Non-pigmented ciliary epithelial cell (primary cell): ENCODE data around the gene ELOVL5.

Experiments
- DNase-seq: peaks from one replicate; pipeline ENCODE4 v3.0.0-alpha.2; 2010; ENCODE audit warnings: low read depth

ELOVL5 gene

GRCh38 chr6:53273370-53273769 lies 75.4 kb downstream of the ELOVL5 start:
- DNase-seq = no peak

- DNase-seq = no peak
Observed at GRCh38 chr6:53269827-53270226, 78.9 kb downstream of the ELOVL5 start.

DNA sequence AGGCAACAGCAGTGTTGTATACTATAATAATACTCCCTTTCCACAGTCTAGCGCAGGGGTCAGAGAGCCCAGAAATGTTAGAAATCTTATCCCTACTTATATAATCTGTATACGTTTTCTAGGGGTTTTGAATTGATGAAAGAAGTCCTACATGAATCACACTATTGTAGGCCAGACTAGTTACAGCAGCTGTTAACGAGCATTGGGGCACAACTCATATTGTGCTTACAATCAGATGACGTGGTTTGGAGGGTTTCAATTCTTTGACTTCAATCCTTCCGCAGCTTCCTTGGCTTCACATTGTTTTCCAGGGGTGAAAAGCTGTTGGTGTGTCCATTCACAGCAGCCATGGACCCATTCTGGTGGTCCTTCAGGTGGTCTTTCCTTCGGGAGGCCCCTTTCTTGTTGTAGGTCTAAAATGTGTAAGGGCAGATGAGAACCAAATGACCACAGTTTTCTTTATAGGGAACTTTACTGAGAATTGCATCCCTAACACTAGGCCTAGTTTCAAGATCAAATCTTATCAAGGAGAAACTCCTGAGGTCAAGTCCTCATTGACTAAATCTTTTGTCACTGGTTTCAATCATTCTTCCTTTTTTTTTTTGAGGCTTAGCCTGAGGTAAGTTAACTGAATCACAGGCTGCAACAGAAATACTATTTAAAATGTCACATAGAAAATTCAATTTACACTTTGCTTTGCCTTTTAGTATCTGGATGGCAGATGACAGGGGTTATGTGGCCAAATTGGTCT lies 79.7 kb downstream of the ELOVL5 start:
- DNase-seq = no peak

GRCh38 chr6:53266553-53267090 lies 82.1 kb downstream of the ELOVL5 start:
- no peak for DNase-seq

DNA sequence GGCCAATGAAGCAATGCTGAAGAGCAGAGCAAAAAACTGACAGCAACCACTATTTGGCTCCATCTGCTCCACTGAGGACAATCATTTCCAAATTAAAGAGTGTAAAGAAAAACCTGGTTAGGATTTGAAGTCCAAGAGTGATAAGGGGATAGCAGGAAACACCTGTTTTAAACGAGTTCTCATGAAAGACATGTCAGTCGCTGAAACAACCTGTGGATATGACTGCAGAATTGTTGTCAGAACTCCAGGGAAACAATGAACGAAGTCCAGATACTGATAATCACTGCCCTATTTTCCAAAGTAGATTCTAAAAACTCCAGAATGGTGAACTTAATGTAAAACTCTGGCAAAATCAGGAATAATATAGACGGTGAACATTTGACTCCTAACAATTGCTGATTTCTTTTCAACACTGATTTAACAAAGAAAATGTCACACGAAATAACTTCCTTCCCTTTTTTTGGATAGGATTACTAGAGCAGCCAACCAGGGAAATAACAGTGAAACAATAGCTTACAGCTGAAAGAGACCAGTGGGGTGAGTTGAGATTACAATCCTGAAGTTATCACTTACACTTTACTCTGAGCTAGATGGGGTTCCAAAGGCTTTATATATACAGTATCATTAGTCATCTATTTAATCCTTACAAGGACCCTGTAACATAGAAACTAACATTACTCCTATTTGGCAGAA lies 83.7 kb downstream of the ELOVL5 start:
- no peak for DNase-seq

- no peak for DNase-seq
Observed at GRCh38 chr6:53264337-53264736, 84.4 kb downstream of the ELOVL5 start.

GRCh38 chr6:53263917-53264316 lies 84.8 kb downstream of the ELOVL5 start:
- peak; percentile 8 for DNase-seq

DNA sequence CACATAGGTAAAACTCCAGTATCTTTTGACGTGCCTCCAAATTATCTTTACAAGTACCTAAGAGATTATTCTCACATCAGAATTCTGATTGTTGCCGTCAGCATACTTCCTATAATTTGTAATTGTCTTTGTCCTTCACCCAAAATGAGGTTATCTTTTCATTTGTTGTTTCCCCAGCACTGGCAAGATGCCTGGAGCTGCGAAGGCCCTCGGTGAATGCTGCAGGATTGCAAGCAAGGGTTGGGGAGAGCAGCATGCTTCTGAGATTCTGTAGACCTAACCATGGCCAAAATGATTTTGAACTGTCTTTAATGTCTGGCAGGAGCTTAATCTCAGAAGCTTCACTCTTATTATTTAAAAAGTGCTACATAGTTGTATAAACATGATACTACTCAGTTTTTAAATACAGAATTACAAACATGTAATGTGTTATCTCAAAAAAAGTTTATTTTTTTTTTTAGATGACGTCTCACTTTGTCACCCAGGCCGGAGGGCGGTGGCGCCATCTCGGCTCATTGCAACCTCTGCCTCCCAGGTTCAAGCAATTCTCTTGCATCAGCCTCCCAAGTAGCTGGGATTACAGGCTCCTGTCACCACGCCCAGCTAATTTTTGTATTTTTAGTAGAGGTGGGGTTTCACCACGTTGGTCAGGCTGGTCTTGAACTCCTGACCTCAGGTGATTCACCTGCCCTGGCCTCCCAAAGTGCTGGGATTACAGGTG lies 88.7 kb downstream of the ELOVL5 start:
- no peak for DNase-seq

GRCh38 chr6:53258774-53259155 lies 90.0 kb downstream of the ELOVL5 start:
- DNase-seq = no peak

- DNase-seq = no peak
Observed at GRCh38 chr6:53258076-53258773, 90.5 kb downstream of the ELOVL5 start.

GRCh38 chr6:53257533-53257932 lies 91.2 kb downstream of the ELOVL5 start:
- DNase-seq = no peak

- no peak for DNase-seq
Observed at GRCh38 chr6:53257001-53257400, 91.7 kb downstream of the ELOVL5 start.

- DNase-seq = no peak
Observed at GRCh38 chr6:53252177-53252692, 96.5 kb downstream of the ELOVL5 start.

DNA sequence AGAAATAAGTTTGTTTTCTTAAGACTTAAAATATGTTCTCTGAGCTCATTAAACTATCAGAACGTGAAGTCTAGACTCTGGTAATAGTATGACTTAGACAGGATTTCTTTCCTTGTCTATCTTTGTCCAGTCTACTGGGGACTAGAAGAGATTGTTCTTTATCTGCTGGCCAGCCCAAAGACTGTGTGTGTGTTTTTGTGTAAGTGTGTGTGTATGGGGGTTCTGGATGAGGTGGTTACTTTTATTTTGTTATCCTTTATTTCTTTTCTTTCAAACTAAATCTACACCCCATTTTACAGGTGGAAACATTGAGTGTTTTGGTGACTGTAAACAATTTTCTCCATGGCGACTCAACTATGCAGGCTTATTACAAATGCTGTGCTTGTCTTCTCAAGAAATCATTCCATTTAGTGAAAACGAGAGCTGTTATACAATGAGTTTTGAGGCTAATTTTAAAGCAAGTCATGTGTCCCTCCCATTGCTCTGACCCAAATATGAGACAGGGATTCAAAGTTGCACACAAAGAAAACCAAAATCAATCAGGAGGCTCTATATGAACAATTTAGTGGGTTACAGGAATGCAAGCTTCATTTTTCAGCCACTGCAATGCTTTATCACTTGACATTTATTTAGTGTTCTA lies 97.6 kb downstream of the ELOVL5 start:
- DNase-seq = no peak

- peak; percentile 24 for DNase-seq
Observed at GRCh38 chr6:53250176-53251032, 98.3 kb downstream of the ELOVL5 start.

DNA sequence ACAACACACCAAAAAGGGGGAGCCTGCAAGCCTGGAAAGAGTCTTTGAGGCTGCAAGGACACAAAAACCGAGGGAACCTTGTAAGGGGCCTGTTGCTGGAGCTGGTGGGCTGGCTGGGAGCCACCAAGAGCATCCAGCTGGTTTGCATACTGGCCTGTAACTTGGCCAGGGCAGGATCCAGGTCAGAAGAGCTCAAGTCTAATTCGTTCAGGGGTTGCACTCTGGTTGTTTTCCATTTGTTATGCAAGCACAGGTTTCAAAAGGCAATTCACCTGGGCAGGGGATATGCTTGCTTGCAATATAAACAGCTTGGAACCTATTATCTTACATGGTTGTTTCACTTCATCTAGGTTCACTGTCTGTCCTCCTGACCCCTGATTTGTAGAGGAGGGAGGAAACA lies 101.8 kb downstream of the ELOVL5 start:
- DNase-seq = no peak

GRCh38 chr6:53244958-53245357 lies 103.8 kb downstream of the ELOVL5 start:
- no peak for DNase-seq

DNA sequence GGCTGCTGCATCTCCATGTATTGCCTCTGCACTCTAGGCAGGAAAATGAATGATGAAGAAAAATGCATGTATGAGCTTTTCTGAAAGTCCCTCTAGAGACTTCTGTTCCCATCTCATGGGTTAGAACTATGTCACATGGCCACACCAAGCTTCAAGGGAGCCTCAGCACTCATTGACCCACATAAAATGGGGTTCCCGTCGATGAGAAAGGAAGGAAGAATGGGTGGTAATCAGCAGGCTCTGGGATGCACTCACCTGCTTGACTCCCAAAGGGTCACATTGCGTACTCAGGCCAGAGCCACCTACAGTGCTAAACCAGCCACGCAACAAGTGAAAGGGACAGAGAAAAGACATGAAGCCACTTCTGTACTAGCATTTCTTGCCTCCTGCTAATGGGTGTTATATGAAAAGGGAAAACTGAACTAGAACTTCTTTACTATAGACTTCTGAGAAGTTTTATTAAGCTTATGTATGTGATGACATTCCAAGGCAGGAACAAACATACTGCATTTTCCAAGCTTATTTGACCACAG lies 104.3 kb downstream of the ELOVL5 start:
- no peak for DNase-seq

GRCh38 chr6:53241938-53242337 lies 106.8 kb downstream of the ELOVL5 start:
- DNase-seq = no peak

GRCh38 chr6:53240761-53241160 lies 108.0 kb downstream of the ELOVL5 start:
- DNase-seq = no peak
